Large intestine (tissue), 3 donors: ENCODE results near the gene UTS2. TPM values are rescaled to one million over a fixed set of nuclear protein-coding genes. Genes with fewer than 3 reads are reported as not detected.

Experiments
- DNase-seq, 2 donors: peaks; one replicate each; pipeline versions ENCODE4 v3.0.0 to v3.0.0-alpha.2; 2013
- H3K27ac ChIP-seq: one replicate; pipeline ENCODE4 v1.5.1; 2013; ENCODE audit warnings: low read length
- H3K27me3 ChIP-seq: 2 replicates; pipeline ENCODE4 v1.6.1; 2013; ENCODE audit warnings: low read length; ENCODE audit not compliant: control insufficient read depth, insufficient read depth
- H3K36me3 ChIP-seq: 2 replicates; pipeline ENCODE4 v1.6.1; 2013; ENCODE audit warnings: low read length; ENCODE audit not compliant: control insufficient read depth, insufficient read depth
- H3K4me1 ChIP-seq: one replicate; pipeline ENCODE4 v1.6.1; 2013; ENCODE audit warnings: low read length; ENCODE audit not compliant: control insufficient read depth, insufficient read depth
- H3K4me3 ChIP-seq: one replicate; pipeline ENCODE4 v1.5.1; 2013; ENCODE audit warnings: low read length
- H3K9me3 ChIP-seq: one replicate; pipeline ENCODE4 v1.6.1; 2013; ENCODE audit warnings: mild to moderate bottlenecking, low read depth, low read length, moderate library complexity; ENCODE audit not compliant: control insufficient read depth
- WGBS: methylation state at CpG from one replicate; pipeline ENCODE4 v1.1.5; 2013; ENCODE audit warnings: low lambda C conversion rate; ENCODE audit not compliant: insufficient coverage; 5-methylcytosine and 5-hydroxymethylcytosine counted together
- polyA plus RNA-seq: library from polyadenylated mRNA; unstranded; fragments of 120-200 nt; gene quantifications from one replicate; pipeline ENCODE4 v1.2.1, GENCODE V29; 2013

UTS2 gene
- polyA plus RNA-seq, 1 donor = 0.36 TPM

DNA sequence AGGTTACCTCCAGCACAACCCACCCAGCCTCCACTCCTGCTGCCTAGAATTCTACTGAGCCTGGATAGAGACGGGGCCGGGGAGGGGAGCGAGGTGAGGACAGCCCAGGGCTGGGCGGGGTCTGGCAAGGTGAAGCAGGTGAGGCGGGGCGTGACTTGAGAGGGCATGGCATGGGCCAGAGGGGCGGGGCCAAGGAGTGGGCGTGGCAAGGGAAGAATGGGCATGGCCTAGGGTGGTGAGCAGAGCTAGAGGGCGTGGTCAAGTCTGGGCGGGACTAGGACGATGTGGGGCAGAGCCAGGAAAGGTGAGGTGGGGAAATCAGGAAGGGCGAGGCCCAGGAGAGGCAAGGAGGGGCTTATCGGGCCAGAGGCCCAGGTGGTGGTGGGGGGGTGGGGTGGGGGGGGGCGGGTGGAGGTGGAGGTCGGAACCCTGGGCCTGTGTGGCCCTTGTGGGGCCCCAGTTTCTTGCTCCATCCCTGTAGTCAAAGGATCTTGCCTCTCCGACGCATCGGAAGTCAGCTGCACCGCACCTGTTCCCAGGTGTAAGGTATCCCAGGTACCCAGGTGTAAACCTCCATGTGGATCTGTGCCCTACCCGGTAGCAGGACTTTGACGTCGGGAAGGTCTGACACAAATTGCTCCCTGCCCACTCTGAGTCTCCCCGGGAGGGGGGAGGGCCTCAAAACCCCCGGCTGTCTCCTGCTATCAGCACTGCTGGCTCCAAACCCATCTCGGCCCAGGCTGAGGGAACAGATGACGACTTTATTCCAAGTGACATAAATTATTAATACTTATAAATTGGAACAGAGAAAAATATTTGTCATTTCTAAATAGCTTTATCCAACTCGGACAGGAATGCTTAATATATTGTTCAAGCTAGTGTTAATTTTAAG, 32.9 kb upstream of the UTS2 start:
- peaks cover 3% of the 10 kb centered on the region for H3K27me3 ChIP-seq
- peak; percentile 33 to 69 for DNase-seq
- no peak overlapping the region for H3K27ac ChIP-seq
- H3K36me3 ChIP-seq = no peaks in the 10 kb centered on the region
- WGBS = no CpG with 5 or more reads among the region's 27 CpGs
- no peak overlapping the region for H3K4me3 ChIP-seq
- no peaks in the 10 kb centered on the region for H3K4me1 ChIP-seq
- H3K9me3 ChIP-seq = no peaks in the 10 kb centered on the region

DNA sequence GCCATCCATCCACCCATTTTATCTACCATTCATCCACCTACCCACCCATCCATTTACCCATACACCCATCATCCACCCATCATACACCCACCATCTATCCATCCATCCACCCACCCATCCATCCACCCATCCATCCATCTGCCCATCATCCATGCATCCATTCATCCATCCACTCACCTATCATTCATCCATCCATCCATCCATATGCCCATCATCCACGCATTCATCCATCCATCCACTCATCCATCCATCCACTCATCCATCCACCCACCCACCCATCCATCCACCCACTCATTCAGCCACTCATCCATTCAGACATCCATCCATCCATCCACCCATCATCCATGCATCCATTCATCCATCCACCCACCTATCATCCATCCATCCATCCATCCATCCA, 31.9 kb upstream of the UTS2 start:
- Histone ChIP-seq H3K27ac (no peak overlapping the region), H3K4me3 (no peak overlapping the region), H3K27me3 (peaks cover 3% of the 10 kb centered on the region), H3K9me3 (no peaks in the 10 kb centered on the region), H3K4me1 (no peaks in the 10 kb centered on the region), H3K36me3 (no peaks in the 10 kb centered on the region)
- DNase-seq = no peak
- no CpG with 5 or more reads among the region's 1 CpG for WGBS

DNA sequence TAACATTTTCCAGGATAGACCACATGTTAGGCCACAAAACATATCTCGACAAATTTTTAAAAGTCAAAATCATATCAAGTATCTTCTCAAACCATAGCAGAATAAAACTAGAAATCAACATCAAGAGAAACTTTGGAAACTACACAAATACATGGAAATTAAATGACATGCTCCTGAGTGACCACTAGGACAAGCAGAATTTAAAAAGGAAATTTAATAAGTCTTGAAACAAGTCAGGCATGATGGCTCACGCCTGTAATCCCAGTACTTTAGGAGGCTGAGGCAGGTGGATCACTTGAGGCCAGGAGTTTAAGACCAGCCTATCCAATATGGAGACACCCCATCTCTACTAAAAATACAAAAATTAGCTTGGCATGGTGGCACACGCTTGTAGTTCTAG, 26.4 kb upstream of the UTS2 start:
- Histone ChIP-seq H3K27ac (no peak overlapping the region), H3K27me3 (no peaks in the 10 kb centered on the region), H3K4me3 (no peak overlapping the region), H3K4me1 (no peaks in the 10 kb centered on the region), H3K36me3 (no peaks in the 10 kb centered on the region), H3K9me3 (no peaks in the 10 kb centered on the region)
- WGBS = no CpG with 5 or more reads among the region's 3 CpGs
- DNase-seq = no peak

DNA sequence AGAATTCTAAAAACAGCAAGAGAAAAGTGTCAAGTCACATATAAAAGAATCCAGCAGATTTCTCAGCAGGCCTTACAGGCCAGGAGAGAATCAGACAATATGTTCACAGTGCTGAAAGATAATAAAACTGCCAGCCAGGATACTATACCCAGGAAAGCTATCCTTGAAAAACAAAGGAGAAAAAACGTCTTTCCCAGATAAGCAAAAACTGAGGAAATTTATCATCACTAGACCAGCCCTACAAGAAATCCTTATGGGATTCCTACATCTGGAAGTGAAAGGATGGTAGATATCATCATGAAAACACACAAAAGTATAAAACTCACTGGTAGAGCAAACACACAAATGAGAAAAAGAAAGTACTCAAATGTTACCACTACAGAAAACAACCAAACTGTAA, 25.2 kb upstream of the UTS2 start:
- WGBS = 20% methylated on average over 1 of the region's 1 CpG

DNA sequence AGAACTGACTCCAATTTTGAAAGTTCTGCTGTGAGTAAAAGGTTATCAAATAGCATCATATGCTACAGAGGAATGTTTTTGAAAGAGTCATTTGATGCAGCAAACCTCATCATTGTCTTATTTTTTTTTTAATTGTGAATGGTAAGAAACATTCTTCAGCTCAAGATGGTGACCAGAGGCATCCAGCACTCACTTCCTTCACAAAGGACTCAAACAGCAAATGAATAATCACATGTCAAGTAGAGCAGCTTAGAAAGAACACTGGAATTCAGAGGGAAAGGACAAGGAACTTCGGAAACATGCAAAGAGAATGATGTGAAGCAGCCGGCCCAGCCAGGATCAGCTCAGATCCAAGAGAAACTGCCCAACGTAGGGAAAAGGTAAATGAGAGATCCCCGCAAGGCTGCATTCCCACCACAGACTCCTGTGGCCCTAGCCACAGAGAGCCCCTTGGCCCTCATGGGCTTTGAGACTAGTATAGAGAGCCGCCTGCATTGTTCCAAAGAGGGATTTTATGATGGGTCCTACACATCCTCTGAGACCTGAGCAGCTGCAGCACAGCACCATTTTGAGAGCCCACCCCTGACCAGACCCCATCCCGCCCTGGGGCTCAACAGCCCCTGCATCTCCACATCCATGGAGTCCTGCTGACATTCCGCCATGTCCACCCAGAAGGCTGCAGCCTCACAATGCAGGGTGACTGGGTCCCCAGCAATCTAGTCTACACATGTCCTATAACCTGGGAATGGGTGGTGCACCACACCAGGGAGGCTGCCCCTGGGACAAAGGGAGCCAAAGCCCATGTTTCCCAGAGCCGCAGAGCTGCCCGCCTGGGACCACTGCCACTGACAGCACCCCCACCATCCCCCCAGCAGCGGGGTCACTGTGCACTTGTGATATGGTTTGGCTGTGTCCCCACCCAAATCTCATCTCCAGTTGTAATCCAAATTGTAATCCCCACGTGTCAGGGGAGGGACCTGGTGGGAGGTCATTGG, 21.2 kb upstream of the UTS2 start:
- Histone ChIP-seq H3K27me3 (no peaks in the 10 kb centered on the region), H3K4me1 (no peaks in the 10 kb centered on the region), H3K27ac (no peak overlapping the region), H3K4me3 (no peak overlapping the region), H3K36me3 (no peaks in the 10 kb centered on the region), H3K9me3 (no peaks in the 10 kb centered on the region)
- no peak for DNase-seq
- 72% methylated on average over 3 of the region's 11 CpGs for WGBS

More for the DNA sequence above, 25.2 kb upstream of the UTS2 start:
- DNase-seq = no peak
- Histone ChIP-seq H3K4me1 (no peaks in the 10 kb centered on the region), H3K9me3 (no peaks in the 10 kb centered on the region), H3K36me3 (no peaks in the 10 kb centered on the region), H3K27ac (no peak overlapping the region), H3K4me3 (no peak overlapping the region), H3K27me3 (no peaks in the 10 kb centered on the region)

DNA sequence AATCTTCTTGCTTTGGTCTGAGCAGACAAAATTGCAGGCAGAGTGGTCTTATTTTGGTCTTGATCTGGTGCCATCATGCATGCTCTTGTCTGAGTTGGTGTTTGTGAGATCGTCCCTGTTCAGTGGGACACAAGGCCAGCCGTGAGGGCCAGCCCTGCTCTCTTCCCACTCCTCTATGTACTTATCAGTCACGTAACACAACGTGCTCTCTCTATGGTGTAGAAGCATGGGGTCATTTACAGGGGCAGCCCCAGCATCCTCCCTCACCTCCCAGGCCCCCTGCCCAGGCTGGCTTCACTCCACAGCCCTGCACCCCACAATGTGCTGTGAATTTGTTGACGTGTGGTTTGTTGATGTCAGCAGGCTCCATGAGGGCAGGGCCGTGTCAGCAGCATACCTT, 18.3 kb upstream of the UTS2 start:
- no peak overlapping the region for H3K4me3 ChIP-seq

DNA sequence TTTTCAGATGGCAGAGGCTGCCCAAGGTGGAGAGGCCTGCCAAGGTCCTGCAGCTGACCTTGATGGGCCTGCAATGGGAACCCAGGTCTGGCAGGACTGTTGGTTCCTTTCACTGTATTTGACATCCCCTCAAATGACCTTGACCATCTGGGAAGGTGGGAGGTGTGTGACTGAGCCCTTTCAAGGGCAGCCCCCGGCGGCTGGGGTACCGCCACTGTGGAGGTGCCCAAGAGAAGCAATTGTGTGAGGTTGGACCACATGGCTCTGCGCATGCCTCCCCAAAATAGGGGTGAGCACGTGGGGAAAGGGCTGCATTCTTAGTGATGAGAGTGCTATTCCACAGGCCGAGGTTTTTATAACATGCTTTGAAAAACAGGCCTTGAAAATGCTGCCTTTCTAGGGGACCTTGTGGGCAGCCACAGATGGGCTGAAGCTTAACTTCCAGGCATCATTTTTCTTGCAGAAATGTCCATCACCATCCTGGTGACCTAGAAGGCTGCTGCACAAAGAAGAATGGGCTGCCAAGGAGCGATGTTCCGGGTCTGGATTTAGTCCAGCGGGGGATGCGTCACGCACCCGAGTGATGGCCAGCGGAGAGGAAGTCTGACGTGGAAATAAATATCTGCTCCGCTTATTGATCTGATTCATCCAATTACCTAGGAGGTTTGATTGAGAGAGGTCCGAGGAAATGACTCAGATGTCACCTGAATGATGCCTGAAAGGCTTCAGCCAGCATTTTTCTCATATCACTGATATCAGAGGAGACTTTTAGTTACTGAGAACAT, 16.5 kb upstream of the UTS2 start:
- H3K27ac ChIP-seq = no peak overlapping the region
- H3K4me1 ChIP-seq = no peaks in the 10 kb centered on the region
- DNase-seq = no peak
- WGBS = 80% methylated on average over 2 of the region's 16 CpGs
- H3K9me3 ChIP-seq = no peaks in the 10 kb centered on the region
- no peak overlapping the region for H3K4me3 ChIP-seq
- H3K36me3 ChIP-seq = no peaks in the 10 kb centered on the region
- H3K27me3 ChIP-seq = no peaks in the 10 kb centered on the region

More for the DNA sequence above, 18.3 kb upstream of the UTS2 start:
- H3K27ac ChIP-seq = no peak overlapping the region
- WGBS = 60% methylated on average over 1 of the region's 6 CpGs
- no peaks in the 10 kb centered on the region for H3K36me3 ChIP-seq
- no peaks in the 10 kb centered on the region for H3K27me3 ChIP-seq
- H3K4me1 ChIP-seq = no peaks in the 10 kb centered on the region
- H3K9me3 ChIP-seq = no peaks in the 10 kb centered on the region
- no peak for DNase-seq

DNA sequence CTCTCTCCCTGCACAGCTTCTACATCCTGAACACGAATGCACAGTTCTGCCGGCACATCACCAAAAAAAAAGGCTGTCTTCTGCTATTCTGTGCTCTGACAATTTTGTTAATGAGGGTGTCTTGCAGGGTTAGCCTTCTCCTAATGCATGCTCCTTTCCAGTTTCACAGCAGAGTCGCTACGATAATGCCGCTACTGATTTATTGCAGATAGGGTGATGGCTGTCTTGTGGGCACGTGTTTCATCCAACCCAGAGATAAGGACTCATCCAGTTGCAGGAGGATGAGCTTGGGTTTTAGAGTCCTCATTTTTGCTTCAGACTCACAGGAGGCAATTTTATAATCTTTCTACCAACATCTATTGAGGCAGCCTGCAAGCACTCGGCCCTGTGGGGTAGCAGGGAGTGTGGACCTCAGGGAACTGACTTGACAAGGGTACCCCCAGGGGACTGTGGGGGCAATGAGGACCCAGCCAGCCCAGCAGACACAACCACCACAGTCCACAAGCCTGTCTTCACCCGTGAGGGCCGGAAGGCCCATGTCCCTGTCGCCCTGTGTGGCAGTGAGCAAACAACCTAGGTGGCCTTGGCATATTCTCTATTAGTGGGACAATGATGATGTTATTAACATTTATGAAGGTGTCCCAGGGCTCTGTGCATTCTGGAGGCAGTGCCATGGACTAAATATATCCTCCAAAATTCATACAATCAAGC, 15.4 kb upstream of the UTS2 start:
- no peaks in the 10 kb centered on the region for H3K9me3 ChIP-seq
- no peaks in the 10 kb centered on the region for H3K27me3 ChIP-seq
- no CpG with 5 or more reads among the region's 10 CpGs for WGBS
- no peak overlapping the region for H3K27ac ChIP-seq
- no peaks in the 10 kb centered on the region for H3K4me1 ChIP-seq
- H3K36me3 ChIP-seq = no peaks in the 10 kb centered on the region
- DNase-seq = no peak
- H3K4me3 ChIP-seq = no peak overlapping the region

DNA sequence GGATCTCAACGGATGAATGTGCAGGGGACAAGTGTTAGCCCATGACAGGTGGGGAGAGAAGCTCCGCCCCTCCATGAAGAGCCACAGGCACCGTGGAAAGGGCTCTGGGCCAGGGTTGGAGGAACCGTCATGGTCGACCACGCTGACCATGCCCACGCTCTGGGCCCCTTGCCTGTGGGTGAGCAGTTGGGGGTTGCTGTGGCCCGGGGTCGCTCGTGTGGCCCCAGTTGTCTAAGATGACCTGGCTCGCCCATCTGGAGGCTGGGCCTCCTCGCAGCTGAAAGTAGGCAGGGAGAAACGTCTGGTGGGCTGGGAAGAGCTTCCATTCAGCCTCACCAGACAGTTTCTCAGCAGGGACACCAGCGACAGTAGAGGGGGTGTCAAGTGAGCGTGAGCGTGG, 13.1 kb upstream of the UTS2 start:
- Histone ChIP-seq H3K36me3 (no peaks in the 10 kb centered on the region), H3K4me3 (no peak overlapping the region), H3K9me3 (no peaks in the 10 kb centered on the region), H3K4me1 (no peaks in the 10 kb centered on the region), H3K27ac (no peak overlapping the region), H3K27me3 (no peaks in the 10 kb centered on the region)
- no CpG with 5 or more reads among the region's 16 CpGs for WGBS
- DNase-seq = no peak
